HG03378 (cell line): ENCODE measurements around the gene CCDC6.
"Not testable (repeated sequence)": the region's sequence is repeated elsewhere in the genome, so short reads cannot be mapped to it uniquely, and the experiment has no call there.

Experiments used
- ATAC-seq: cut with Tn5 transposase; IDR thresholded peaks from one replicate; pipeline ENCODE4 v1.9.1; 2021; ENCODE audit warnings: mild to moderate bottlenecking, moderate library complexity; ENCODE audit not compliant: unreplicated experiment

The CCDC6 gene

DNA sequence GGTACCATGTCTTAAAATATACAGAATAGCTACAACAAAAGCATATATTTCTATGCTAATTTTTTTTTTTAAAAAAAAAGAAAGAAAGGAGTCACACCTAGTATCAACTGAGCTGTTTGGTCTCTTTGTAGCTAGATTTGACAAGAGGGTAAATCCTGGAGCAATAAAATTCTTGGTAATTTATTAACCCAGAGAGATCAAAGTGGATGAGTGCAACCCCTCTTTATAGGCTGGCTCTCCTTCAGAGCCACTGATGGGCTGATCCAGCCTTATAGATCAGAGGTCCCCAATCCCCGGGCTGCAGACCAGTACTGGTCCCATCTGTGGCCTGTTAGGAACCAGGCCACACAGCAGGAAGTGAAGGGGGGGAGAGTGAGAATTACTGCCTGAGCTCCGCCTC, 133.3 kb downstream of the CCDC6 start:
- no peak for ATAC-seq

DNA sequence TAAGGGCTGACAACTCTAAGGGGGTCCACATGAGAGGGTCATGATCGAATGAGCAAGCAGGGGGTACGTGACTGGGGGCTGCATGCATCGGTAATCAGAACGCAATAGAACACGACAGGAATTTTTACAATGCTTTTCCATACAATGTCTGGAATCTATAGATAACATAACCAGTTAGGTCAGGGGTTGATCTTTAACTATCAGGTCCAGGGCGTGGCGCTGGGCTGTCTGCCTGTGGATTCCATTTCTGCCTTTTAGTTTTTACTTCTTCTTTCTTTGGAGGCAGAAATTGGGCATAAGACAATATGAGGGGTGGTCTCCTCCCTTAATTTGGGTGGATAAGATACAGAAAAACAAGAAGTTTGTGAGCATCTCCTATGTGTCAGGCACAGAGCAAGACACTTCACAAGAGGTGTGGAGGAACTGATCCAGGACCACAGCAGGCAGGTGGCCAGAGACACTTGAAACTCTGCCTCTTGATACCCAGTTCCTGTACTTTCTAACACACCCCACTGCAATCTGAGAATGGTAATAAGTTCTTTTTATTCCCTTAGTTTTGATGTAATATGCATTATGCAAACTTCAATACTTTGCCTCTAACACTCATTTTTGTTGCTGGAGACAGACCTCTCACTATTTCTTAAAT, 135.1 kb downstream of the CCDC6 start:
- ATAC-seq: no peak

DNA sequence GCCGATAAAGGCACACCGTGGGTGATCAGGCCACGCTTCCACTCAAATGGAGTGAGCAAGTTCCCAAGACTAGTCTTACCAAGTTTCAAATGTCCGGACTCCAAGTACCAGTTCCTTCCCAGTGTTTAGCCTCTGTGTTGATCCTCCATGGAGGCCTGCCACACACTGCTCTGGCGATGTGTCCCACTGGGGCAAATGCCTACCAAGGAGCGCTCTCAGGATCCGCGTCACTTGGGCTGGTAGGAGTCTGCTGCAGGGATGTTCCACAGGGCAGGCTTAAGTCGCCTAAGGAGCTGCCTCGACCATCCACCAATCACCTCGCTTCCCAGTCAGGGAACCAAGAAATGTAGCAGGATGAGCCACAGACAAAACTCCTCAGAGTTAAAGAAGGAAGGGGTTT, 135.7 kb downstream of the CCDC6 start:
- no peak for ATAC-seq

DNA sequence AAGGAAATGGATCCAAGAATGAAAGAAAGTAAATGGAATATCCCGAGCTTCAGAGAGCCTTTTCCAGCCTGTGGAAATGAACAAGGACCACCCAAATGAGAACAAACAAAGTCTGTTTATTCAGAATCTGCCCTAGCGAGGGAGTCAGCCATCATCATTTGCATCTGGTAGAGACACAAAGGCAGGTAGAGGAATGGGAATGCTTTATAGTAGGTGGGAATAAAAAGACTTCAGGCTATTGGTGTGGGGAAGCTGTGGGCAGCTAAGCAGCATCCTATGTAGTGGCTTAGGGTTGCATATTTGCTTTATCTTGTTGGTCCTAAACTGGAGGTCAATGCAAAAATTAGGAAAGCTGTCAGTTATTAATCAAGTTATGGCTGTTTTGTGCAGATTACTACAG, 143.9 kb downstream of the CCDC6 start:
- ATAC-seq: no peak

DNA sequence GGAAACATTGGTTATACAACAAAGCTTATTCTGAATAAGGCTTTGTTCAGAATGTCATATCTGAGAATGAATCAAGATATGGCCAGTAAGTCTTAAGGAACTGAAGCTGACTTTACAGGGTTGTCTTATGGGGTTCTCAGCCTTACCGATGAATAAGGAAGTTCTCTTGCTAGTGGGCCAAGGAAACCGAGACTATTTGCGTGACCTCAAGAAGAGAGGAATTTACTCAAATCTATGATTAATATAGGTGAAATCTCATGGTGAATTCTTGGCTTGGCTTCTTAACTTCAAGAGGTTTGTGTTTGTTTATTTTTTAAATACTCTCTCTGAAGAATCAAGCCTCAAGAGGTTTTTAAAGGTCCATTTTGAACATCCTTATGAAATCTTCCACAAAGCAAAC, 148.4 kb downstream of the CCDC6 start:
- no peak for ATAC-seq

DNA sequence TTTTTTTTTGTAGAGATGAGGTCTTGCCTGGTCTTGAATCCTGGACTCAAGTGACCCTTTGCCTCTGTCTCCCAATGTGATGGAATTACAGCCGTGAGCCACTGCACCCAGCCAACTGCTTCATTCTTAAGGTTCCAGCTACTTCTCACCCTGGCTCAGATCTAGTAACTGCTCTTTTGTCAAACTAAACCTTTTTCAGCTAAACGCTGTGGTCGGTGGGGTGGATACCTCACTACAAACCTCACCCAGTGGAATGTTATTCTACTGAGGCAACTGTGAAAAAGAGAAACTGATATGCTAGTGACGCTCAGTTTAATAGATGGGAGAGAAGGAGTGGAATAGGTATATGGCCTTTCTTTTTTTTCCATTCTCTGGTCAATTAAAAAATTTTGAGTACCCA, 151.4 kb downstream of the CCDC6 start:
- ATAC-seq: no peak

DNA sequence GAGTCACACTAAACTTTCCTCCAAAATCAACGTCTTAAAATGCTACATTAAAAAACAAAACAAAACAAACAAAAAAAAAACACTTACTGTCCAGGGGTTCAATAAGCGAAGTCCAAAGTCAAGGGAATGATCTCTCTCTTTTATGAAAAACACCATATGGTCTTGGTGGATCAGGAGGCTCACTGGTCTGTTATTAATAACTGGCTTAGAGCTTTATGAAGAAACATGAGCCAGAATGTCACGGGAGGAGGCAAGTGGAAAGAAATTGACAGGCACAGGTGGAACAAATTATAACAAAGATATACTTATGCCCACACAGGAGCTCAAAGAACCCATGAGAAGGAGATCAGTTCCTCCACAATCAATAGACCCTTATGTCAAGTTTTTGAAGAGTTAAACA, 153.1 kb downstream of the CCDC6 start, which contains the start of gene MRLN:
Gene MRLN (minus strand): TSS at position 189 of the 400 bp plus-strand sequence.
- ATAC-seq: no peak

DNA sequence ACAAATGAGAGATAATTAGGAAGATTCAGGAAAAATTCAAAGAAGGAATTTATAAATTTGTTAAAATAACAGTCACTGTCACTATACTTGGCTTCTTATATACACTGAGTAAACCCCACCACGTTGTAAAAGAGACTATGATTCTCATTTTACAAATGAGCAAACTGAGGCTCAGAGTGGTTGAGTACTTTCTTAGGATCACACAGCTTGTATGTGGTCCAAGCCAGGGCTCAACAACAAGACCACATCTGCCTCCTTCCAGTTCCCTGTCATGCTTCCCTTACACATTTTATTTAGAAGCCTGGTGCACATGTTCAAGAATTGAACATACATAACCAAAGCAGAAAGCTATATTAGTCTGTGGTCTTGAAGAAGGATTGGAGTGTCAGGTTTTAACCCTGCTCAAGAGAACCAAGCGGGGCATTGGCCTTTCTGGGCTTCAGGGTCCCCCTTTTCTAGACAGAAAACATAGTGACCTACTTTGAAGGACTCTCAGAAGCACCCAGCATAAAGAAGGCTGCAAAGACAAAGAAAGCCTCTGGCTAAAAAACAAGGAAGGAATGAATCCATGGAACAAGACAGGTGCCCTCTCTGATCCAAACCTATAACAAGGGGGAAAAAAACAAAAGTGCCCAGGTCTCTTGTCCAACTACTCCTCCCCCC, 153.9 kb downstream of the CCDC6 start:
- ATAC-seq: no peak

DNA sequence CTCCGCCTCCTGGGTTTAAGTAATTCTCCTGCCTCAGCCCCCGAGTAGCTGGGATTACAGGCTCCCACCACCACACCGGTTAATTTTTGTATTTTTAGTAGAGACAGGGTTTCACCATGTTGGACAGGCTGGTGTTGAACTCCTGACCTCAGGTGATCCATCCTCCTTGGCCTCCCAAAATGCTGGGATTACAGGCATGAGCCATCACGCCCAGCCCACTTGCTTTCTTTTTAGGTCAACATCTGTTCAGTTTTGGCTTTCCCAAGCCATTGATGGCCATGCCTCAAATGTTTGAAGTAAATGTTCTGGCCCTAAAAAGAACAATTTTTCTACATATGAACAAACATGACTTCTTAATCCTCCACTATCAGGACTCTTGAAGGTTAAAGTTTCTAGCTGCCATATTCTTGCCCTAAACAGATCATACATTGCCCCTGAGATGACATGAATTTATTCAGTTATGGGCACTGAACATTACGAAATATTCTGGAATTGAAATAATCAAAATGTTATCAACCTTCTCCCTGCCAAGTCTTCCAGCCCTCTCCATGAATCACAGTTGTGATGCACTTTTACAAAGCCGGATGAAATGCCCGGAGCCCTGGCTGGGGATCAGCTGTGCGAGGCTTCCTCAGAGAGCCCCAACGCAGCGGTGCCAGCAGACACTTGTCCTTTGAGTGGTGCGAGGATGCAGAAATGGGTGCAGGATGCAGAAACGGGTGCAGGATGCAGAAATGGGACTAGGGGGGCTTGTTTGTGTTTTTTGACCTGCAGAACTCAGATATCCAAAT, 156.0 kb downstream of the CCDC6 start:
- ATAC-seq: no peak

DNA sequence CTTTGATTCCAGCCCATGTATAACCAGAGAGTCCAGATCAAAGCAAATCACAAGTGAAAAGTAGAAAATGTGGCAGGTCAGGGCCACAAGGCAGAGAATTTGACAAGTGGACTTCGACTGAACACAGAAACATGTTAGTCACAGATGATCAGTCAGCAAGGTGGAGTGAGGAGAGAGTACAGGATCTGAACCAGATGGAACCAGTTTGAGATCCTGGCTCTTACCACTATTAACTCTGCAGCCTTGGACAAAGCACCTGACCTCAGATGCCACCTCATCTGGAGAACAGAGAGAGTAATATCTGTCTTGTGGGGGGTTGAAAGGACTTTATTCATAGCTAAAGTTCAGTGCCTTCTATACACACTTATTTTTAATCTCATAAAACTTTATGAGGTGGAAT, 157.5 kb downstream of the CCDC6 start:
- peak; percentile 55 for ATAC-seq

DNA sequence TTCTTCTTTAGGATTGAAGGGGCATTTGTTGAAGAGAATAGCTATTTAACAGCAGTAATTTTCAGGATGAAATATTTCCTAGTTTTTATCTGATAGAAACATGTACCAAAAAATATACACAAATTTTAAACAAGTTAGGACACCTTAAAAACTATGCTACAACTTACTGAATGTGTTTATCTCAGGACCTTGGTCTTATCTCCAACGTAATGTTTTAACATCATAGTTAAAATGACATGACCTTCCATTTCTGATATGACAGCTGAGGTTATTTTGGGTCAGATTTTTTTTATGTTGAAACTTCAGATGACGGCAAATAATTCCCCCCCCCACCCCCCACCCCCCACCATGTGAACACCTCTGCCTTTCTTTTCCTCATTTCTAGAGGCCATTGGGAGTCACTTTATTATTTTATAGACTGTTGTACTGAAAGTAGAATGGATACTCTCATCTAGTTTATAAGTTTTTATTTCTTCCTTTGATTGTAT, 161.1 kb downstream of the CCDC6 start:
- ATAC-seq: no peak

DNA sequence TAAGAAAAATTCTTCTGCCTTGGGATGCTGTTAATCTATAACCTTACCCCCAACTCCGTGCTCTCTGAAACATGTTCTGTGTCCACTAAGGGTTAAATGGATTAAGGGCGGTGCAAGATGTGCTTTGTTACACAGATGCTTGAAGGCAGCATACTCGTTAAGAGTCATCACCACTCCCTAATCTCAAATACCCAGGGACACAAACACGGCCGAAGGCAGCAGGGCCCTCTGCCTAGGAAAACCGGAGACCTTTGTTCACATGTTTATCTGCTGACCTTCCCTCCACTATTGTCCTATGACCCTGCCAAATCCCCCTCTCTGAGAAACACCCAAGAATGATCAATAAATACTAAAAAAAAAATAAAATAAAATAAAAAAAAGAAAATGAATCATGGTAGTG, 161.6 kb downstream of the CCDC6 start:
- ATAC-seq: not testable (repeated sequence)

DNA sequence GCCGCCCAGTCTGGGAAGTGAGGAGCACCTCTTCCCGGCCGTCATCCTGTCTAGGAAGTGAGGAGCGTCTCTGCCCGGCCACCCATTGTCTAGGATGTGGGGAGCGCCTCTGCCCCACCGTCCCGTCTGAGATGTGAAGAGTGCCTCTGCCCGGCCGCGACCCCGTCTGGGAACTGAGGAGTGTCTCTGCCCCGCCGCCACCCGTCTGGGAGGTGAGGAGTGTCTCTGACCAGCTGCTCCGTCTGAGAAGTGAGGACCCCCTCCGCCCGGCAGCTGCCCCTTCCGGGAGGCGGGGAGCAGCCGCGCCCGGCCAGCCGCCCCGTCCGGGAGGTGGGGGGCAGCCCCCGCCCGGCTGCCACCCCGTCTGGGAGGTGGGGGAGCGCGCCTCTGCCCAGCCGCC, 162.2 kb downstream of the CCDC6 start:
- ATAC-seq: not testable (repeated sequence)

DNA sequence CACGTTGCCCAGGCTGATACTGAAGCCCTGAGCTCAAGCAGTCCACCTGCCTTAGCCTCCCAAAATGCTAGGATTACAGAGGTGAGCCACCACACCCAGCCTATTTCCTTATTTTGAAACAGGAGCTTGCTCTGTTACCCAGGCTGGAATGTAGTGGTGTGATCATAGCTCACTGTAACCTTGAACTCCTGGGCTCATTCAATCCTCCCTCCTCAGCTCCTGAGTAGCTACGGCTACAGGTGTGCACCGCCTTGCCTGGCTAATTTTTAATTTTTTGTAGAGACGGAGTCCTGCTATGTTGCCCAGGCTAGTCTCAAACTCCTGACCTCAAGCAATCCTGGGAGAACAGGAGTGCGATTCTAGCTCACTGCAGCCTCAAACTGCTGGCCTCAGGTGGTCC, 164.8 kb downstream of the CCDC6 start:
- no peak for ATAC-seq

DNA sequence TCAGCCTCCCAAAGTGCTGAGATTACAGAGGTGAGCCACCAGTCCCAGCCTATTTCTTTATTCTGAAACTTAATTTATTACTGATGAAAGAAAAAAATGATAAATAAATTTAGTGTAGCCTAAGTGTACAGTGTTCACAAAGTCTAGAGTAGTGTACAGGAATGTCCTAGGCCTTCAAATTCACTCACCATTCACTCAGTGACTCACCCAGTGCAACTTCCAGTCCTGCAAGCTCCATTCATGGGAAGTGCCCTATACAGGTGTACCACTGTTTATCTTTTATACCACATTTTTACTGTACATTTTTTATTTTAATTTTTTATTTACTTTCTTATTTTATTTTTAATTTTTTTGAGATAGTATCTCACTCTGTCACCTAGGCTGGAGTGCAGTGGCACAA, 165.3 kb downstream of the CCDC6 start:
- ATAC-seq: no peak
